CD4-positive, alpha-beta T cell (primary cell): ENCODE measurements around the gene ASZ1. TPM values are rescaled to one million over a fixed set of nuclear protein-coding genes. Genes with fewer than 3 reads are reported as not detected.

Experiments used
- ATAC-seq: fragments of 200-7000 bp; cut with Tn5 transposase; one replicate; pipeline ENCODE4 v1.10.0; 2022; ENCODE audit warnings: mild to moderate bottlenecking; ENCODE audit not compliant: poor library complexity
- CTCF ChIA-PET: fragments of 350-600 bp; sonication (Branson Sonifier 250); formaldehyde crosslinking; loops from one replicate; lab custom pipeline; 2021; ENCODE audit warnings: antibody characterized with exemption, inconsistent platforms; lab: Charles Lee
- POLR2A ChIA-PET: fragments of 350-600 bp; sonication (Branson Sonifier 250); formaldehyde crosslinking; loops from one replicate; lab custom pipeline; 2021; ENCODE audit warnings: antibody characterized with exemption, inconsistent platforms; lab: Charles Lee
- DNase-seq, 14 experiments: peaks; one replicate each; pipeline ENCODE4 v3.0.0-alpha.2; 2013 to 2020; ENCODE audit warnings: mixed read lengths in 2 of 14
- H3K27ac ChIP-seq, 2 donors: one replicate each; pipeline versions ENCODE4 v1.5.1 to v1.7.0; 2013; ENCODE audit warnings: low read length in 2 of 2, low read depth in 1 of 2, mild to moderate bottlenecking in 1 of 2
- H3K27me3 ChIP-seq, 2 experiments: 1 replicate in 1 of 2; 2 replicates in 1 of 2; pipeline versions ENCODE4 v1.6.1 to v1.7.0; 2013; ENCODE audit warnings: low read length in 2 of 2, control low read depth in 1 of 2, mild to moderate bottlenecking in 1 of 2, moderate library complexity in 1 of 2; ENCODE audit not compliant: insufficient read depth in 2 of 2, control insufficient read depth in 1 of 2
- H3K36me3 ChIP-seq: one replicate; pipeline ENCODE4 v1.6.1; 2013; ENCODE audit warnings: low read length, control low read depth; ENCODE audit not compliant: insufficient read depth
- H3K4me1 ChIP-seq: one replicate; pipeline ENCODE4 v1.6.1; 2013; ENCODE audit warnings: low read length, control low read depth; ENCODE audit not compliant: insufficient read depth
- H3K4me3 ChIP-seq: one replicate; pipeline ENCODE4 v1.5.1; 2013; ENCODE audit warnings: mild to moderate bottlenecking, low read length, moderate library complexity
- H3K9me3 ChIP-seq, 2 experiments: 1 replicate in 1 of 2; 2 replicates in 1 of 2; pipeline versions ENCODE4 v1.6.1 to v1.7.0; 2013; ENCODE audit warnings: low read length in 2 of 2, mild to moderate bottlenecking in 2 of 2, control low read depth in 1 of 2, moderate library complexity in 1 of 2; ENCODE audit not compliant: control insufficient read depth in 1 of 2, insufficient read depth in 1 of 2
- H3K27ac Mint-ChIP-seq: one replicate; pipeline ENCODE4 v1.8.0; 2020; ENCODE audit warnings: mixed read lengths
- H3K27me3 Mint-ChIP-seq: one replicate; pipeline ENCODE4 v1.8.0; 2021; ENCODE audit warnings: mixed read lengths
- H3K36me3 Mint-ChIP-seq: one replicate; pipeline ENCODE4 v1.8.0; 2021; ENCODE audit warnings: low read depth, mixed read lengths
- H3K4me1 Mint-ChIP-seq: one replicate; pipeline ENCODE4 v1.8.0; 2021; ENCODE audit warnings: low read depth, mixed read lengths
- H3K4me3 Mint-ChIP-seq: one replicate; pipeline ENCODE4 v1.8.0; 2020; ENCODE audit warnings: mild to moderate bottlenecking, mixed read lengths
- H3K9me3 Mint-ChIP-seq: one replicate; pipeline ENCODE4 v1.8.0; 2020; ENCODE audit warnings: mixed read lengths
- CTCF ChIP-seq: fragments of 200-600 bp; IDR thresholded peaks from one replicate; pipeline ENCODE4 v1.8.0; 2022; ENCODE audit warnings: antibody characterized with exemption, mild to moderate bottlenecking
- intact Hi-C, 2 experiments: fragments of 100-400 bp; cut with DNase I in 1 of 2; cut with micrococcal nuclease in 1 of 2; formaldehyde crosslinking; loops; one replicate each; pipeline versions ENCODE4 v1.15.1 to v1.9.0; 2023 to 2025; cut with DNase I, micrococcal nuclease
- total RNA-seq, 174 experiments: library from RNA in 2 of 174; stranded (reverse) in 2 of 174; gene quantifications; one replicate each; pipeline ENCODE4 v1.2.3 and lab custom pipeline; 2021 to 2026

The ASZ1 gene
- total RNA-seq, 2 experiments from 2014 or later = not detected

- ATAC-seq (no peak), DNase-seq (no peak)
- Histone ChIP-seq H3K9me3 (peaks cover 0 to 22% of the 10 kb centered on the region in 2 experiments), H3K27me3 (peaks cover 32 to 61% of the 10 kb centered on the region in 2 experiments), H3K4me1 (no peaks in the 10 kb centered on the region), H3K27ac (no peak overlapping the region), H3K36me3 (no peaks in the 10 kb centered on the region), H3K4me3 (no peak overlapping the region)
- Mint-ChIP-seq H3K27ac (no peak overlapping the region), H3K4me3 (no peak overlapping the region), H3K36me3 (no peaks in the 10 kb centered on the region), H3K27me3 (peaks cover 66% of the 10 kb centered on the region), H3K9me3 (no peaks in the 10 kb centered on the region), H3K4me1 (no peaks in the 10 kb centered on the region)
- intact Hi-C loops = no loop called here
- no peak for TF ChIP-seq CTCF
- ChIA-PET CTCF (no interaction called here), POLR2A (no interaction called here)
Measured at GRCh38 chr7:117324960-117325359, 102.3 kb downstream of the ASZ1 start.

DNA sequence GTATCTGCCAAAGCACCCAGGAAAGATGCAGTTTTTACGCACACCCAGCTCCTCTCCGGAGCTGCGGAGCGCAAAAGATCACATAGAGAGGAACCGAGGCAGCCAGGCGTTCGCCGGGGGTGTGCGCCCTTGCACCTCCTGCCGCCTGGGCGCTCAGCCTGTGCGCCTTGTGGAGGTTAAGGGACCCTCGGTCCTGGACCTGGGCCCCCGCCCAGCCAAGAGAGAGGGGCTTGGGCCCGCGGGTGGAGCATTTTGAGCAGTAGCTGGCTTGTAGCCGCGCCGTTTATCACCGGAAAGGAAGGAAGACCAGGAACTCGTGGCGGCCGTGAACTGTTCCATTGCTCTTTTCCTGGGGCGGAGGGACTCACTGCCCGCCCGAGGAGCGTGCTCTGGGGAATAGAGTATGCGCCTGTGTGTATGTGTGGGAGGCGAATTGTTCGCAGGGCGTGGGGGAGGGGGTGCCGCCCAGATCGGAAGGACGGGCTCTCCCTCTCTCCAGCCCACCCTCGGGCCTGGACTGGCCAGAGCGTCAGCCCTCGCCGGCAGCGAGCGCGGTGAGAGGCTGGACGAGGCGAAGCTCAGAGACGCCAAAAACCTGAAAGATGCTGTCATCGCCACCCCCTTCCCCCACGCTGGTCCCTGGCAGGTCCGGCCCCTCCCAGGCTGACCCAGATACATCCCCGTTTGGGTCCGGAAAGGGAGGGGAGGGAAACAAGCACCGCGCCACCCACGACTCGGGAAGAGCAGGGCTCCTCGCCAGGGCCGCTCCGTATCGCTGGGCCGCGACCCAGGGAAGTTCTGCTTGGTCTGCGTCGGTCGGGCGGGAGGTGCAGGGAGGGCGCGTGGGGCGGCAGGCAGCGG is 103.2 kb downstream of the ASZ1 start:
- H3K4me3 Mint-ChIP-seq = no peak overlapping the region
- intact Hi-C loops = no loop called here
- Histone ChIP-seq H3K27ac (no peak overlapping the region), H3K36me3 (no peaks in the 10 kb centered on the region), H3K4me3 (no peak overlapping the region), H3K4me1 (no peaks in the 10 kb centered on the region), H3K27me3 (peaks cover 32 to 64% of the 10 kb centered on the region in 2 experiments), H3K9me3 (peaks cover 0 to 22% of the 10 kb centered on the region in 2 experiments)
- no peaks in the 10 kb centered on the region for H3K36me3 Mint-ChIP-seq
- DNase-seq (no peak), ATAC-seq (no peak)
- H3K27me3 Mint-ChIP-seq = peaks cover 72% of the 10 kb centered on the region
- H3K4me1 Mint-ChIP-seq = no peaks in the 10 kb centered on the region
- no peak for TF ChIP-seq CTCF
- H3K9me3 Mint-ChIP-seq = no peaks in the 10 kb centered on the region
- ChIA-PET CTCF (no interaction called here), POLR2A (no interaction called here)
- H3K27ac Mint-ChIP-seq = no peak overlapping the region

DNA sequence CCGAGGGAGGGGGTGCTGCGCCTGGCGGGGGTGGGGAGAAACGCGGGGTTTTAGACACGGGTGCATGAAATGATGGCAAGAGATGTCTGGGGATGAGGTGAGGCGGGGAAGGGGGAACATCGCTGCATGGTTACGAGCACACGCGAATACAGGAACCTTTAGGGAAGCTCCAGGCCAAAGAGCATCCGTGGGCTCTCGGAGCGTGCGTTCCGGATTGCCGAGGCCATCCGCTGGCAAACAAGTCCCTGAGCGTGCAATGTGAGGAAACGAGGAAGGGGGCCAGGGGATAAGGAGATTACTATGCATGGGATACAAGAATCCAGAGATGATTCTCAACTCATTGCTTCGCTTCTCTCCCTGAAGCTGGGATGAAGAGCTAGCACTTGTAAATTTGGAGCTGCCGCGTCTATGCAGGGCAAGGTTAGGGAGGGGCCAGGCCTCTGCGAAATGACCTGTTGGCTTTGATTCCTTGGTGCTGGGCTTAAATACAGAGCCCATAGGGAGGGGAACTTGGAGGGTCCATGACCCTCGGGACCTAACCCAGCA is 103.9 kb downstream of the ASZ1 start:
- Mint-ChIP-seq H3K36me3 (no peaks in the 10 kb centered on the region), H3K4me1 (no peaks in the 10 kb centered on the region), H3K4me3 (no peak overlapping the region), H3K9me3 (no peaks in the 10 kb centered on the region), H3K27me3 (peaks cover 77% of the 10 kb centered on the region), H3K27ac (no peak overlapping the region)
- Histone ChIP-seq H3K4me1 (no peaks in the 10 kb centered on the region), H3K9me3 (peaks cover 0 to 22% of the 10 kb centered on the region in 2 experiments), H3K27me3 (peaks cover 32 to 64% of the 10 kb centered on the region in 2 experiments), H3K27ac (no peak overlapping the region), H3K36me3 (no peaks in the 10 kb centered on the region), H3K4me3 (no peak overlapping the region)
- ChIA-PET CTCF (no interaction called here), POLR2A (no interaction called here)
- TF ChIP-seq CTCF = no peak
- DNase-seq = no peak
- no peak for ATAC-seq
- intact Hi-C loops = no loop called here
